SK-MEL-5 (cell line): ENCODE measurements around the gene MINPP1. TPM values are rescaled to one million over a fixed set of nuclear protein-coding genes. Genes with fewer than 3 reads are reported as not detected.

Experiments
- DNase-seq: peaks from one replicate; pipeline ENCODE4 v3.0.0-alpha.2; 2016; ENCODE audit warnings: low read depth, low spot score
- in situ Hi-C: cut with HindIII; loops from 2 replicates; pipeline ENCODE4 v1.10.0; 2016; ENCODE audit warnings: low sequenced_read_pairs, high pct_unique_total_duplicates, low pct_unique_long_range_greater_than_20kb
- total RNA-seq: library from RNA; depleted of rRNA; stranded (reverse); fragments of >200 nt; shearing (Covaris generic); gene quantifications from 2 replicates; pipeline ENCODE4 v1.2.3, GENCODE V29; 2014

The MINPP1 gene
- total RNA-seq, 1 experiment from 2014 or later = 39.2 TPM

DNA sequence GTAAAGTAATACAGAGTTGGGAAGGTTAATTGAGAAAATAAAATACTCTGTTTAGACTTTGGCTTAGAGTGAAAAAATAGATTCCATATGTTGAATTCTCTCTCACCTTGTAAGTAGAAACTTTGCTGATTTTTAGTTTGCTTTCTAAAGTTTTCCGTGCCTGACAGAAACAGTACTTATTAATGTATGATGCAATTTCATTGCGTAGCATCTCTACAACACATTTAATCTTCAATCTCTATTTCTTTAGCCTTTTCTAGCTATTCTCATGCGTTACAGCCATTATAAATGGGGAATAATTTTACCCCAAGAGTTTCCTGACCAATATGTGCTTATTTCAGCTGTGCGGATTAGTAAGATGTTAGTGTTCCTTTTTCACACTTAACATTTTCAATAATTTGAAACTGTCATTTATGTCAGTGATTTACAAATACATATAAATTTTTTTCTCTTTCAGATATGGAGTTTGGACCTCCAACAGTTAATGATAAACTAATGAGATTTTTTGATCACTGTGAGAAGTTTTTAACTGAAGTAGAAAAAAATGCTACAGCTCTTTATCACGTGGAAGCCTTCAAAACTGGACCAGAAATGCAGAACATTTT is 3.3 kb downstream of the MINPP1 start:
- in situ Hi-C loops = no loop called here
- DNase-seq = no peak

DNA sequence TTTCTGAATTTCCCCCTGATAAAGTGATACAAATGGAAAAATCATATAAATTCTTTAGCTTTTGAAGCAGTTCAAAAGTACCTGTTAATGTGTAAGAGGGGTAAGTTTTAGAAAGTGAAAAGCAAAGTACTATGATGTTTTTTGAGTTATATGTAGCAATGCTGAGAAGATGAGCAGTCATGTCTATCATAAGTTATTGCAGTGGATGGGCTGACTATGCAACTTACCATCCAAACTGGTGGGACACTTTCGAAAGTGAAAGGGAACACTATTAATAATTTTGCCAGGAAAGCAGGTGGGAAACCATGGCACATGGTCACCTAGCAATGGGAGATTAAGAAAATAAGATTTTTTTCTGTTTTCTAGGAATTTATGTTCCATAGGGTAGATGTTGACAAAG is 4.1 kb downstream of the MINPP1 start:
- in situ Hi-C loops = no loop called here

DNA sequence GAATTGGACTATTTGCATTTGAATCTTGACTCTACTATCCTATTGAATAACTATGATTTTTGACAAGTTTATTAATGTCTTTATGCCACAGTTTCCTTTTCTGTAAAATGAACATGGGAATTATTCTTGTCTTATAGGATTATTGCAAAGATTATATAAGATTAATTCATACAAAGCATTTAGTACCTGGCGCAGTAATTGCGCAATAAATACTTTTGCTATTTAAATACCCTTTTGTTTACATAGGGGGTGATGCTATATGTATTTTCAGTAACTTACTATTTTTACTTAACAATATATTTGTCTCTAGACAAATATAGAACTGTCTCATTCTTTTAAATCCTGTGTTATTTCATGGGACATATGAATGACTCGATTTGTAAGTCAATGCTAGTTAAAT is 5.3 kb downstream of the MINPP1 start:
- no peak for DNase-seq
- in situ Hi-C loops = no loop called here

More for the DNA sequence above, 4.1 kb downstream of the MINPP1 start:
- DNase-seq = no peak

DNA sequence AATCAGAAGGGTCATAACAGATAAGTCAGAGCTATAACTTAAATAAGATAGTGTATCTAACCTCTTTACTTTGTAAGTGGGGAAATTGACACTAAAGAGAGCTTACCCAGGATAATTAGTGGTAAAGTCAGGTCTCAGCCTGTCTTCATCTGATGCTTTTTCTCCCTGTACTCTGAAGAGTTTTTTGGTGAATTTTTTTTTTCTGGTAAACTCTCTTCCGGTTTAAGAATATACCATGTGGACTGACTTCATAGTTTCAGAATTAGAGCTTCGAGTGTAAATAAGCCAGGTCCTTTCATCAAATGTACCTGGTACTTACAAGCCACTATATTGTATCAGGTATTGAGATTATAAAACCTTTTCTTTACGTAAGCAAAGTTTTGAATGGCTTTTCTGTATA is 6.8 kb downstream of the MINPP1 start:
- DNase-seq = no peak
- in situ Hi-C loops = no loop called here

DNA sequence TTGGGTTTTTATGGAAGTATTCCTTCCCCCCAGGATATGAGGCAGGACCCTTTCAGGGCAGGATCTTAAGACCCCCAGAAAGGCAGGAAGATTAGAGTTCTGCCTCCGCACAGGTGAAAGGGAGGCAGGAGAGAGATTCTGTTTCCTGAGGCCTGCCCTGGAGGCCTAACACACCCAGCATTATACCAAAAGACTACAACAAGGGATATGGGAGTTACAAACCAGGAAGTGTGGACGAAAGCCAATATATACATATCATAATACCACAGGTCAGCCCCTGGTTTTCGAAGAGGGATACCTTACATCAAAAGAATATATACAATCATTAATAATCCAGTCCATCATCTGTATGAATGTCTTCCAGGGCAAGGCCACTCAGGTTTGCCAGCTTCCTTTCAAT is 14.2 kb downstream of the MINPP1 start:
- no peak for DNase-seq
- in situ Hi-C loops = no loop called here

DNA sequence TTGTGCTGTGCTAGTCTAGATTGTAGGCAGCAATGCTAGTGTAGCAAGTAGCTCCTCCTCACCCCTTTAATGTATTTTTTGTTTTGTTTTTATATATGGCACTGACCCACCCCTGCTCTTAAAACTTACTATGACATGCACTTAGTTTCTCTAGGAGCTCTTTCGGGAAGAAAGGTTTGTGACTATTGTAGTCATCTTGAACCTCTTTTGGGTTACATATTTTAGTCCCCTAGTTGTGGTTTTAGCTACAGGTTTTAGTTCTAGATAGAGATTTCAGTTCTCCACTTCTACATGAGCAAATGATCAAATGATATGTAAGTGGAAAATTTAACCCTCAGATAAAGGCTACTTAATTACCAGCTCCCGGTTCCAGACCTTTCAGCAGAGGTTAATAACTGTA is 14.9 kb downstream of the MINPP1 start:
- in situ Hi-C loops = no loop called here
- DNase-seq = no peak

DNA sequence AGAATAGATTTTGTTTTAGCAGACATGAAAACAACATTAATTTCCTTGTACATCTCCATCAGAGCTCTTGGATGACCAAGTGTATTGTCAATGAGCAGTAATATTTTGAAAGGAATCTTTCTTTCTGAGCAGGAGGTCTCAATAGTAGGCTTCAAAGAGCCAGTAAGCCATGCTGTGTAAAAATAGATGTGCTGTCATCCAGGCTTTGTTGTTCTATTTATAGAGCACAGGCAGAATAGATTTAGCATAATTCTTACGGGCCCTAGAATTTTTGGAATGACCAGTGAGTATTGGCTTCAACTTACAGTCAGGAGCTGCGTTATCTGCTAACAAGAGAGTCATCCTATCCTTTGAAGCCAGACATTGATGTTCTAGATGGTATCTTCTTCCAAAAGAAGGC is 19.0 kb downstream of the MINPP1 start:
- in situ Hi-C loops = no loop called here

DNA sequence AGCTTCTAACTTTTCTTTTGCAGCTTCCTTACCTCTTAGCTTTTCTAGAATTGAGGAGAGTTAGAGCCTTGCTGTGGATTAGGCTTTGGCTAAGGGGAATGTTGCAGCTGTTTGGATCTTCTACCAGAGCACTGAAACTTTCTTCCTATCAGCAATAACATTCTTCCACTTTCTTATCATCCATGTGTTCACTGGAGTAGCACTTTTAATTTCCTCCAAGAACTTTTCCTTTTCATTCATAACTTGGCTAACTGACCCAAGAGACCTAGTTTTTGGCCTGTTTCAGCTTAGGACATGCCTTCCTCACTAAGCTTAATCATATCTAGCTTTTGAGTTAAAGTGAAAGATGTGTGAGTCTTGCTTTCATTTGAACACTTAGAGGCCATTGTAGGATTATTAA is 19.6 kb downstream of the MINPP1 start:
- in situ Hi-C loops = no loop called here

More for the DNA sequence above, 19.0 kb downstream of the MINPP1 start:
- no peak for DNase-seq

DNA sequence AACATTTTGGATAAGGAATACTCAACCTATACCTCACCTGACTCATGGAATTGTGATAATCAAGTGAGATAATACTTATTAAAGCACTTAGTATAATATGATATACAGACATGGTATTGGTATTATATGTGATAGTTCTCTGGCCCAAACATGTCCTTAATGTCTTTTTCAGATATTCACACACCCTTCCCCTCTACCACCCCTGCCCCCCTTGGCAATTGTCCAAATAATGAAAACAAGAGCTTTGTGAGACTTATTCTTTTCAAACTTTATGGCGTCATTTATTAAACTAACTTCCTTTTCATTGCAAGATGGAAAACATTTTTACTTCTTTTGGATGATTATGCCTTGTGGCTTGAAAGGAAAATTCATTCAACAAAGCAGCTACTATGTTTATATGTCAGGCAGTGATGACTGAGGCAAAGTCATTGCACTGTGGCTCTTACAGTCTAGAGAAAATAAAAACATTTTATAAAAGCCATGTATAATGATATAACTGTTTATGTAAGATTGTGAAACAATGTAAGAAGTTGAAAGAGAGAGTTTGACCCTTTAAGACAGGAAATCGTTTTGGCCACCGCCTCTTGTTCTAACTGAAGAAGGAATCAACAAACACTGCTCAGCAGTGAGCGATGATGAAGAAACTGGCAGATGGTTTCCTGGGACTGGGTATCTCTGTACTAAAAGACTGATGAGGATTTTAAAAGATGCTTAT is 27.4 kb downstream of the MINPP1 start:
- peak; percentile 95 for DNase-seq
- in situ Hi-C loops = no loop called here

More for the DNA sequence above, 19.6 kb downstream of the MINPP1 start:
- no peak for DNase-seq

DNA sequence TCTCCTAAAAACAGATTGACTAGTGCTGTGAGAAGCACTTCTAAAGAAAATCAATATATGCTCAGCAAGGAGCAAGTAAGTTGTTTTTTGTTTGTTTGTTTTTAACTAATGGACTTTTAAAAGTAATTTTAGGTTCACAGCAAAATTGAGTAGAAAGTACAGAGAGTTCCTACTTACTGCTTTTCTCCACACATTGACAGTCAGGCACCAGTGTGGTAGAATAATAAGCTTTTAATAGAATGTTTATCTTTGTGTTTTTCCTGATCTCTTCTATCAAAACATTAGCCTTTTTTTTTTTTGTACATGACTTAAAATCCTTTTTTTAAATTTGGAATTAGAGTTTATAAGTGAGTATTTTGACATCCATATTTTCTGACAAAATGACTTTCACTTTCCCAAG is 28.0 kb downstream of the MINPP1 start:
- no peak for DNase-seq
- in situ Hi-C loops = no loop called here

DNA sequence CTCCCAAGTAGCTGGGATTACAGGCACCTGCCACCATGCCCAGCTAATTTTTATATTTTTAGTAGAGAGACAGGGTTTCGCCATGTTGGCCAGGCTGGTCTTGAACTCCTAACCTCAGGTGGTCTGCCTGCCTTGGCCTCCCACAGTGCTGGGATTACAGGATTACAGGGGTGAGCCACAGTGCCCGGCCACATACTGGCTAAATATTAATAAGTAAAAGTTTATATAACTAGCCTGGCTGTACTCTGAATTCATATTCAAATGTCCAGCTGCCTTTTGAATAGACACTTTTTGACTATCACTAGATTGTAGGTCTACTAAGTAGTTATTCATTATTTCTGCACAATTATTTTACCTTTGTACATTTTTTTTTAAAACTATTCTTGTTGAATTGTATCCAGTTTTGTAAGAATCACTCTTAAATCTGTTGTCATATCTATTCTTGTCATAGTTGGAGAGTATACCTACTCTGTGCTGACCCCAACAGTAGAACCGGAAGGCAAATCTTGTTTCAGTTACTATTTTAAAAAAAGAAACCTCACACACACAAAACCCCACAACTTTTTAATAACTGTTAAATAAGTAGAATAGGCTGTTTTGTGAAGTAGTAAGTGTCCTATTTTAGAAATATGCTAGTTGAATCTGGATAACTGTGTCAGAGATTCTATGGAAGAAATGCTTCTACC is 29.6 kb downstream of the MINPP1 start:
- in situ Hi-C loops = no loop called here
- no peak for DNase-seq

DNA sequence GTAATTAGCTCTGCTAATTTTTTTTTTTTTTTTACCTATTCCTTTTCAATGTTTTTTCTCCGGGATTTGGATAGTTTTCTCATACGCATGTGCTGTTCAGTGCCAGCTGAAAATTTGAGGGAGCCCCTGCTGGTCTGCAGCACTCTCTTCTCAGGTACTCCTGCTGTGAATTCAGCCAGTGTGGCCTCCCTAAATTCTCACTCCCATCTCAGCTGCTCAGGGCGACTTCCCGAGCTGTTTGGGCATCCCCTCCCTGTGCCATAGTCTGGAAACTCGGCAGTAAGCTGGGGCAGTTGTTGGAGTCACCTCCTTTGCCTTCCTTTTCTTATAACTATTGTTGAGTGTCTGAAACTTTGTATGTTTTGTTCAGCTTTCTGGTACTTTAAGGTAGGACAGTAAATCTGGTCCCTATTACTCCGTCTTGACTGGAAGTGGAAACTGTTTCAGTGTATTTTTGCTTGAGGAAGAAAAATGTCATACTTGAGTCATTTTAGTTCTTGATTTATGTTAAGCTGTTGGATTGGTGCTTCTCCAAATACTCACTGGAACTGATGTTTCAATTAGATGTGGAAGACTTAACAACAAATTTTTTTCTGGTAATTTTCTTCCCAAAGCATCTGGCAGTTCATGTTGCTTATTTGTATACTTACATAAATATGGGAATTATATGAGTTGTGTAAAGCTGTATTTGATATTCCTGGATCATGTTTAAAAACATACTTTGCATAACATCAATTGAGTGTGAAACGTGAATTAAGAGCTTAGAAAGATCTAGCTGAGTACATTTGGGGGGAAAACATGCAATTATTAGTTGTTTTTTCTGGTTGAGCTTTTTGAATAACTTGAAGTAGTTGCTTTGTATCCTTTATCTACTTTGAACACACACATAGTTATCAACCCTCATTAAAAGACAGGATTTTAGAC is 33.7 kb downstream of the MINPP1 start:
- in situ Hi-C loops = no loop called here

DNA sequence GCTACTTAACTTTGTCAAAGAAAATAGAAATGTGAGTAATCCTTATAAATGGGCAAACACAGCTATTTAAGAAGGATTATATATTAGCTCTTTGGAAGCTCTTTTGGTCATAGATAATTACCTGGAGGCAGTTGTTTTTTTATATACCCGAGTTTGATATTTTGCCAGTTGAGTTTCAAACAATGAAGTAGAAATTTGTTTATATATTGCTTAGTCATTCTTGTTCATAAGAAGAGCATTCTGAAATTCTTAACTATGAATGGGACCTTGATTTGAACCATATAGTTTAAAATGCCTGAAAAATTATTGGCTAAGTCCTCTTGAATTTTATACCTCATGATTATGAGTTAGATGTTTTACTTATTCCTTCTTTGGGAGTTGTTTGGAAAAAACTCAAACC is 36.4 kb downstream of the MINPP1 start:
- DNase-seq = no peak

More for the DNA sequence above, 33.7 kb downstream of the MINPP1 start:
- no peak for DNase-seq

DNA sequence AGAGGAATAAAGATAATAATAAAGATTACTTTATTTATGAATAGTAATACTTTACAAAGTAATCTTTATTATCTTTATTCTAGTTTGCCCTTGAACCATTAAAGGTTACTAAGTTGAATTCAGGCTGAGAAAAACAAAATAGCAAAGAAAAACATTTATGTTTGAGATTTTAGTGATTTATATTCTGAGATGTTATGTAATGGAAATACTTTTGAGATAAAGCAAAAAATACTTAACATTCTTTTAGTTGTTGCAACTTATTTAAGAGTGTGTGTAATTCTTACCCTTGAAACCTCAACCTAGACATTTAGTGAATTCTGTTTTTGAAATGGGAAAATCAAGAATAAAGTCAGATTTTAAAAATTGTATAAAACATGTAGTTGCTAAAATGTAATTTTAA is 40.0 kb downstream of the MINPP1 start:
- in situ Hi-C loops = no loop called here
- DNase-seq = no peak

More for the DNA sequence above, 36.4 kb downstream of the MINPP1 start:
- in situ Hi-C loops = no loop called here

DNA sequence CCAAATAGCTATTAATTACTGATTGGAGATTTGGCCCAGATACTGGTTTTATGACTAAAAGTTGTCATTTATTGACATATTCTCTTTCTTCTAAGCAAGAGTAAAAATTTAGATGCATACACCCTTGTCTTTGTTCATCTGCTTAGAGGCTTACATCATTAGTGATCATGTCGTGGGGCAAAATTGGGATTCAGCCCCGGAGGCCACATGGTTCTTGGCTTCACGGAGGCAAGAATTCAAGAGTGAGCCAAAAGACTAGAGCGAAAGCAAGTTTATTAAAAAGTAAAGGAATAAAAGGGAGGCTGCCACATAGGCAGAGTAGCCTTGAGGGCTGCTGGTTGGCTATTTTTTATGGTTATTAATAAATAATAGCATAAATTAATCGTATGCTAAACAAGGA is 41.1 kb downstream of the MINPP1 start:
- no peak for DNase-seq
- in situ Hi-C loops = no loop called here

DNA sequence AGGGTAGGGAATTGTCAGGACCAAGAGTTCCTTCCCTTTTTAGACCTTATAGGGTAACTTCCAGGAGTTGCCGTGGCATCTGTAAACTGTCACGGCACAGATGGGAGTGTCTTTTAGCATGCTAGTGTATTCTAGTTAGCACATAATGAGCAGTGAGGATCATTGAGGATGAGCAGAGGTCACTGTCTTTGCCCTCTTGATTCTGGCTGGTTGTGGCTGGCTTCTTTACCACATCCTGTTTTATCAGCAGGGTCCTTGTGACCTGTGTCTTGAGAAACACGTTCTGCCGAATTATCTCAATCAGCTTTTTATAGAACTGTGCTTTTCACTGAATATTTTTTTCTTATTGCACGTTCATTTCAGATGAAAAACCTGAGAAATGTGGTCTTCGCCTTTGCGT is 41.5 kb downstream of the MINPP1 start:
- in situ Hi-C loops = no loop called here
- DNase-seq = peak; percentile 20

DNA sequence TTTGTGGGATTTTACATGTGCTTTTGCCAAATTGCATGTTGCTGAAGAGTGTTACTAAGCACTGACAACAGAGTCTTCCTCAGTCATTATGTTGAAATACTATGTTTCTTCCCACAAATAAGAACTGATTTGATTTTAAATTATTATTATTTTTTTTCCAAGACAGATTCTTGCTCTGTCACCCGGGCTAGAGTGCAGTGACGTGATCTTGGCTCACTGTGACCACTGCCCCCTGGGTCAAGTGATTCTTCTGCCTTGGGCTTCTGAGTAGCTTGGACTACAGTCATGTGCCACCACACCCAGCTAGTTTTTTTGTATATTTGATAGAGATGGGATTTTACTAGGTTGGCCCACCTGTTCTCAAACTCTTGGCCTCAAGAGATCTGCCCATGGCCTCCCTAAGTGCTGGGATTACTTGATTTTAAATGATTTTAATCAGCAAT is 42.3 kb downstream of the MINPP1 start:
- in situ Hi-C loops = no loop called here

More for the DNA sequence above, 42.3 kb downstream of the MINPP1 start:
- DNase-seq = no peak
